ENCODE data around the gene ZMYND11.

- TF ChIP-seq, protein P1, sequence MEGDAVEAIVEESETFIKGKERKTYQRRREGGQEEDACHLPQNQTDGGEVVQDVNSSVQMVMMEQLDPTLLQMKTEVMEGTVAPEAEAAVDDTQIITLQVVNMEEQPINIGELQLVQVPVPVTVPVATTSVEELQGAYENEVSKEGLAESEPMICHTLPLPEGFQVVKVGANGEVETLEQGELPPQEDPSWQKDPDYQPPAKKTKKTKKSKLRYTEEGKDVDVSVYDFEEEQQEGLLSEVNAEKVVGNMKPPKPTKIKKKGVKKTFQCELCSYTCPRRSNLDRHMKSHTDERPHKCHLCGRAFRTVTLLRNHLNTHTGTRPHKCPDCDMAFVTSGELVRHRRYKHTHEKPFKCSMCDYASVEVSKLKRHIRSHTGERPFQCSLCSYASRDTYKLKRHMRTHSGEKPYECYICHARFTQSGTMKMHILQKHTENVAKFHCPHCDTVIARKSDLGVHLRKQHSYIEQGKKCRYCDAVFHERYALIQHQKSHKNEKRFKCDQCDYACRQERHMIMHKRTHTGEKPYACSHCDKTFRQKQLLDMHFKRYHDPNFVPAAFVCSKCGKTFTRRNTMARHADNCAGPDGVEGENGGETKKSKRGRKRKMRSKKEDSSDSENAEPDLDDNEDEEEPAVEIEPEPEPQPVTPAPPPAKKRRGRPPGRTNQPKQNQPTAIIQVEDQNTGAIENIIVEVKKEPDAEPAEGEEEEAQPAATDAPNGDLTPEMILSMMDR (IDR thresholded peaks at IDR 0.05; ENCODE audit: low read length) = no peak
- TF ChIP-seq EZH2 (IDR thresholded peaks at IDR 0.05; ENCODE audit: borderline replicate concordance, low read length) = no peak
Measured at GRCh38 chr10:282294-283139, 147.3 kb downstream of the ZMYND11 start.

Measured in OCI-LY1 (cell line).